ENCODE measurements around the gene TRIM52. TPM values are rescaled to one million over a fixed set of nuclear protein-coding genes. Genes with fewer than 3 reads are reported as not detected.
A peak's percentile ranks its signal among the peaks of the same experiment; 100 is the strongest.

The TRIM52 gene
- total RNA-seq, 1 experiment from 2014 or later, result 3.5 TPM

DNA sequence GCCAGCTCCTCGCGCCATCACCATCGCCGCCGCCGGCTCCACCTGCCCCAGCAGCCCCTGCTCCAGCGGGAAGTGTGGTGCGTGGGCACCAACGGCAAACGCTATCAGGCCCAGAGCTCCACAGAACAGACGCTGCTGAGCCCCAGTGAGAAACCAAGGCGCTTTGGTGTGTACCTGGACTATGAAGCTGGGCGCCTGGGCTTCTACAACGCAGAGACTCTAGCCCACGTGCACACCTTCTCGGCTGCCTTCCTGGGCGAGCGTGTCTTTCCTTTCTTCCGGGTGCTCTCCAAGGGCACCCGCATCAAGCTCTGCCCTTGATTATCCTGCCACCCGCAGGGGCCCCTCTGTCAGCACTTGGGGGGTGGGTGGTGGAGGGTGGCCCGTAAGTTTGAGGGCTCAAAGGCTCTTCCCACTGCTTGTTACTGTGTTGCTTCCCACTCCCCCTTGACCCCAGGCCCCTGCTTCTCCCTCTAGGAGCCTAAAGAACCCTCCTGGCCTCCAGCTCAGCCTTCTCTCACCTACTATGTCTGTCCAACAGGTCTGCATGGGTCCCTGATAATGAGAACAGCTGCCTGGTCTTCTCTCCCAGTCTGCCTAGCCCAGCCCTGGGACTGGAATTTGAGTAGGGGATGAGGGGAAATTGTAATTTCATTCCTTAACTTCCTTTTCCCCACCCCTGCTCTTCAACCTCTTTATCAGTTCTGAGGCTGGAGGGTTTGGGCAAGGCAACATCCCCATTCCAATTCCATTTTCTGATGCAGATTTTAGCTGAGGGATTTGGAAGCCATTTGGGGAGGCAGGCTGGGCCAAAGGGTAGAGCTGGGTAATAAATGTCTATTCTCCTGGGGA lies 26.3 kb downstream of the TRIM52 start:
- no peak for DNase-seq (ENCODE audit: low read depth)

DNA sequence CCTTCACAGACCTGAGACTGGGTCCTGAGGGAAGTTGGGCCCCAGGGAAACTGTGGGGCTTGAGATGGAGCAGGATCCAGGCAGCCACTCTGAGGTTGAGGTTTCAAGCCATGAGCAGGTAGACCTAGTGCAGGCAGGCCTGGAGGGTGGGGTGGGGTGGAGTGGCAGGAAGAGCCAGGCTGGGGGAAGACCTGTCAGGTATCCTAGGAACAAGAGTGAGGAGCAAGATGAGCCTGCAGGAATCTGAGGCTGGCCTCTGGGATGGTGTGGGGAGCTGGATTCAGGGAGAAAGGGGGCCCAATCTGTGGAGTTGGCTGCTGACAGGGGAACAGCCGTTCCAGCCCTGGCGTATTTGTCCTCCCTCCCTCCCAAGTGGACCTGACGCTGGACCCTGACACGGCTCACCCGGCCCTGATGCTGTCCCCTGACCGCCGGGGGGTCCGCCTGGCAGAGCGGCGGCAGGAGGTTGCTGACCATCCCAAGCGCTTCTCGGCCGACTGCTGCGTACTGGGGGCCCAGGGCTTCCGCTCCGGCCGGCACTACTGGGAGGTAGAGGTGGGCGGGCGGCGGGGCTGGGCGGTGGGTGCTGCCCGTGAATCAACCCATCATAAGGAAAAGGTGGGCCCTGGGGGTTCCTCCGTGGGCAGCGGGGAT lies 27.0 kb downstream of the TRIM52 start:
- no peak for DNase-seq (ENCODE audit: low read depth)

DNA sequence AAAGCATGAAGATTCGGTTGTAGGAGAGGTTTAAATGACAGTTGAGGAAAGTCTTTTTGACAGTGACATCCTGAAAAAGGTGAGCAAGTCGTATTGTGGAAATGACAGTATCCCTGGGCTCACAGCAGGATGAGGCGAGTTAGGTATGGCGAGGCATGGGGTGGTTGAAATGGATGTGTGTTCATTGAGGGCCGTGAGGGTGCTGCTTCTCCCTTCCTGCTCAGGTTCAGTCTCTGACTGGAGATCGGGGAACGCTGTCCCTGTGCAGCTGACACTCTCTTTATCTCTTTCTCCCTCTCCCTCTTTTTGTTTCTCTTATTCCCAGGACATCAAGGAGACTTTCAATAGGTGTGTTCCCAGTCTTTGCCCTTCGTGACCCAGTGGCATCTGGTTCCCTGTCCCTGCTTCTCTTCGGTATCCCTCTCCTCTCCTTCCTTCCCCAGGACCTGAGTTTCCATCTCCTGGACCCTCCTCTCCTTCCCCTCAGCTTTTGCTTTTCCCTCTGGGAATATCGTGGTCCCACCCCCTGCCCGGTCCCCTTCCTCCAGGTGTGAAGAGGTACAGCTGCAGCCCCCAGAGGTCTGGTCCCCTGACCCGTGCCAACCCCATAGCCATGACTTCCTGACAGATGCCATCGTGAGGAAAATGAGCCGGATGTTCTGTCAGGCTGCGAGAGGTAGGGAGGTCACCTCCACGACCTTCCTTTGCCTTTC lies 27.7 kb downstream of the TRIM52 start:
- DNase-seq (ENCODE audit: low read depth), result no peak

DNA sequence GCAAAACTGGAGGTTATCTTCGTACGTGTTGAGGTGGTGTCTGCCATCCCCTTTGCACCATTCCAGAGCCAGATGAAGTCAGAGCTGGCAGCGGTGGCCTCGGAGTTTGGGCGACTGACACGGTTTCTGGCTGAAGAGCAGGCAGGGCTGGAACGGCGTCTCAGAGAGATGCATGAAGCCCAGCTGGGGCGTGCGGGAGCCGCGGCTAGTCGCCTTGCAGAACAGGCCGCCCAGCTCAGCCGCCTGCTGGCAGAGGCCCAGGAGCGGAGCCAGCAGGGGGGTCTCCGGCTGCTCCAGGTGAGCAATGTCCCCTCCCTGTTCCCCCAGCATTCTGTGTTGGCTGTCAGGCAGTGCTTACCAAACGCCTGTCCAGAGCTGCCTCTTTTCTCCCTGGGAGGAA lies 28.4 kb downstream of the TRIM52 start:
- DNase-seq (ENCODE audit: low read depth), result no peak

DNA sequence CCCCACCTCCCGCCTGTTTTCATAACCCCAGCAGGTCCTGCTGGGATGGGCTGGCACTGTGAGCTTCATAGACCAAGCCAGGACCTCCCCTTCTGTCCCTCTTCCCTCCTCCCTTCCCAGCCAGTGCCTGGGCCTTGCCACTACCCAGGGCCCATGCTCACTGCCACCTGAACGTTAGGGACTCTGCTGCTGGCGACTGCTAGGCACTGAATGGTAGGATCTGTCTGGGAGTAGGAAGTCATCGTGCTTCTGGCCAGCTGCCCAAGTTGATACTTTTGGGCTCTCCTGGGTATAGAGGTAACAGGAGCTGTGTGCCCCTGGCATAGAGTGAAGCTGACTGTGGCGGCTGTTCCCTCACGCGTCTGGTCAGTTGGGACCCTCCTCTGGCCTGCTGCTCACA lies 29.5 kb downstream of the TRIM52 start:
- DNase-seq (ENCODE audit: low read depth), result no peak

DNA sequence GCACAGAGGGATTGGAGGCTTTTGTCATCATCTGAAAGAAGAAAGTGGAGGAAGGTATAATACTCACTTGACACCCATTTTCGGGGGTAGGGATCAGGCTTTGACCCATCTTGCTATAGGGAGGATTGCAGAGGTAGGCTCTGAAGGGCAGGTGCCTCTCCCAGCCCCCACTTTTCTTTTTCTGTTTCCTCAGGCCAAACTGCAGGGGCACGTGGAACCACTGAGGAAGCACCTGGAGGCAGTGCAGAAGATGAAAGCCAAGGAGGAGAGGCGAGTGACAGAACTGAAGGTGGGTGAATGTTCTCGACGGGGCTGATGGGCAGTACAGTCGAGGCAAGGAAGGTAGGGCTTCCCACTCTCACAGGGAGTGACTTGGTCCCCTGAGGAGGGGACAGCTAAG lies 30.4 kb downstream of the TRIM52 start:
- no peak for DNase-seq (ENCODE audit: low read depth)

DNA sequence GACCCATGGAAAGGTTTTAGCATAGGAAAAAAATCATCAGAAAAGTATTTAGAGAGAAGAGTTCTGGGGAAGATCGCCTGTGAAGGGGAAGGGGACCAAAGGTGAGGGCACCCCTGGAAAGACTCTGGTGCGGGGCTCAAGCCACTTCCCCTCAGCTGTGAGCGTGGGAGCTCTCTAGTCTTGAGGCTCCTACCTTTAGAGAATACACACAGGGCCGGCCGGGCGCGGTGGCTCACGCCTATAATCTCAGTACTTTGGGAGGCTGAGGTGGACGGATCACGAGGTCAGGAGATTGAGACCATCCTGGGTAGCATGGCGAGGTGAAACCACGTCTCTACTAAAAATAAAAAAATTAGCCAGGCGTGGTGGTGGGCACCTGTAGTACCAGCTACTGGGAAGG lies 30.9 kb downstream of the TRIM52 start:
- DNase-seq (ENCODE audit: low read depth), result no peak

DNA sequence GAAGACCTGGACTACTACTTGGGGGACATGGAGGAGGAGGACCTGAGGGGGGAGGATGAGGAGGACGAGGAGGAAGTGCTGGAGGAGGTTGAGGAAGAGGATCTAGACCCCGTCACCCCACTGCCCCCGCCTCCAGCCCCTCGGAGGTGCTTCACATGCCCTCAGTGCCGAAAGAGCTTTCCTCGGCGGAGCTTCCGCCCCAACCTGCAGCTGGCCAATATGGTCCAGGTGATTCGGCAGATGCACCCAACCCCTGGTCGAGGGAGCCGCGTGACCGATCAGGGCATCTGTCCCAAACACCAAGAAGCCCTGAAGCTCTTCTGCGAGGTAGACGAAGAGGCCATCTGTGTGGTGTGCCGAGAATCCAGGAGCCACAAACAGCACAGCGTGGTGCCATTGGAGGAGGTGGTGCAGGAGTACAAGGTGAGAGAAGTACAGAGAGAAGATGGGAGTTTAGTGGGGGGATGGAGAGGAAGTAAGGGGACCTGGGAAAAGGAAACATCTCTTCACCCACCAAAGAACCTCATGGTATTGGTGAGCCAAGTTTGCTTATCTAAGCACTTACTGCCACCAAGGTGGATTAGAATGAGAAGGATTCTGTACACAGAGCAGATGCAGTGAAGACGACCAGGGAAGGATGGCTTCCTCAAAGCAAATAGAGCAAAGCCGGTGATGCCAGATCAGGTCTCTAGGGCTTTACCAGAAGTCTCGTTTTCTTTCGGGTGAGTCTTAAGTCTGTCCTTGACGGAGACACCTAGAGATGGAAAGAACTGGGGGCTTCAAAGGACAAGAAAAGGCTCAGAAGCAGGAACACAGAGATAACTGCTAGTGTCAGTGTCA lies 36.3 kb downstream of the TRIM52 start:
- DNase-seq (ENCODE audit: low read depth), result no peak

DNA sequence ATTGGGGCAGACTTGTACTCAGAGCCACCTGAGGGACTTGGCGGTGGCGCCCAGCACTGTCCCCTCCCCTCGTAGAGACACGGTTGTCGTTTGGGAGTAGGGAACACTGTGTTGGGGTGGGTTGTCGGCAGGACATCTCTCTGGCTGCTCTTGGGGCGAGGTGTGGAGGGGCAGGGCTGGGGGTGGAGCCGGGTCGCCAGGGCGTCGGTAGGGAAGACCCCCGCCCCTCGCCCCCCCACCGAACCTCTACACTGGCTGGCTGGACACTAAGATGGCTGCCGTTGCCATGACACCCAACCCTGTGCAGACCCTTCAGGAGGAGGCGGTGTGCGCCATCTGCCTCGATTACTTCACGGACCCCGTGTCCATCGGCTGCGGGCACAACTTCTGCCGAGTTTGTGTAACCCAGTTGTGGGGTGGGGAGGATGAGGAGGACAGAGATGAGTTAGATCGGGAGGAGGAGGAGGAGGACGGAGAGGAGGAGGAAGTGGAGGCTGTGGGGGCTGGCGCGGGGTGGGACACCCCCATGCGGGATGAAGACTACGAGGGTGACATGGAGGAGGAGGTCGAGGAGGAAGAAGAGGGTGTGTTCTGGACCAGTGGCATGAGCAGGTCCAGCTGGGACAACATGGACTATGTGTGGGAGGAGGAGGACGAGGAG lies 37.1 kb downstream of the TRIM52 start:
- no peak for DNase-seq (ENCODE audit: low read depth)

DNA sequence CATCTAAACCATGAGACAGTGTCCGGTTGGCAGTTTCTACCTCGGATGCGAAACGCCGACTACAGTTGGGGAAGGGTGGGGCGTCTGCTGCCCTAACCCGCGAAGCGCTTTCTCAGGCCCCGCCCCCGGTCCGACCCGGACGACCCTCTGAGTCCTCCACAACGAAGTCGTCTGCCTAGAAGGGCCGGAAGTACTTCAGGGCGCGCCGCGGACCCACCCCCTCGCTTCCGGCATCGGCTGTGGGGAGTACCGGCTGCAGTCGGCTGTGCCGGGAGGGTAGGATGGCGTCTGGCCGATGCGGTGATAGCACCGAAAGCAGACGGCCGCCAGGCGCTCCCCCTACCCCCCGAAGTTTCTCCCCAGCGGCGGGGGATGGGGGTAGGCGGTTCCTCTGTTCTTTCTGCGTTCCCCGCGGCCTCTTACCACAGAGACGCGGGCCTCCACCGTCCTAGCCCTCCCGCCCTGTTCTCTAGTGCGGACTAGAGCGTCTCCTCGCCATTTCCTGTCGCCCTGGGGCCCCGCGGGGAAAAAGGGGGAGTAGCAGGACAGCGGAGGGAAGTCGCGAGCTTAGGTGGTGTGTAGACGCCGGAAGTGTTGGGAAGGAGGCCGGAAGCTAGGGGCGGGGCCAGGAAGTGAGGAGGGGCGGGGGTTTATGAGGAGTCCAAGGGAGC lies 37.8 kb downstream of the TRIM52 start, which contains the start of gene TRIM41:
TRIM41 (plus strand) TSS at position 224 of the 671 bp plus-strand sequence. CDS start 719 bp downstream, outside the sequence.
- DNase-seq (ENCODE audit: low read depth), result peak; percentile 98

DNA sequence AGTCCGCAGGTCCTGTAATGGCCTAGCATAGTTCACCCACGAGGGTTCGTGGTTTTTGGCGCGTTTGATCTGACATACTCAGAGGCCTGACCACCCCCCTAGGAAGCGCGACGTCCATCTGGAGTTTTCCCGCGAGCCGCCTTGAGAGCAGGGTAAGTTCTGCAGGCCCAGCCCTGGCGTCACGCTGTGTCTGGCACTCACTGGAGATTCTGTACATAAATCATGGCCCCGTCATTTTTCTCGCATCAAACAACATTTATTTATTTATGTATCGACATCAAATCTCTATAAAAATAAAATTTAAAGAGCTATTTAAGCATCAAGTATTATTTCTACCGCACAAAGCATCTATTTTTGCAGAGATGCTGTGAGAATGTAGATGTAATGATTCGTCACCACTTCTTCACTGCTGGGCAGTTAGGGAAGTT lies 38.3 kb downstream of the TRIM52 start:
- DNase-seq (ENCODE audit: low read depth), result no peak

DNA sequence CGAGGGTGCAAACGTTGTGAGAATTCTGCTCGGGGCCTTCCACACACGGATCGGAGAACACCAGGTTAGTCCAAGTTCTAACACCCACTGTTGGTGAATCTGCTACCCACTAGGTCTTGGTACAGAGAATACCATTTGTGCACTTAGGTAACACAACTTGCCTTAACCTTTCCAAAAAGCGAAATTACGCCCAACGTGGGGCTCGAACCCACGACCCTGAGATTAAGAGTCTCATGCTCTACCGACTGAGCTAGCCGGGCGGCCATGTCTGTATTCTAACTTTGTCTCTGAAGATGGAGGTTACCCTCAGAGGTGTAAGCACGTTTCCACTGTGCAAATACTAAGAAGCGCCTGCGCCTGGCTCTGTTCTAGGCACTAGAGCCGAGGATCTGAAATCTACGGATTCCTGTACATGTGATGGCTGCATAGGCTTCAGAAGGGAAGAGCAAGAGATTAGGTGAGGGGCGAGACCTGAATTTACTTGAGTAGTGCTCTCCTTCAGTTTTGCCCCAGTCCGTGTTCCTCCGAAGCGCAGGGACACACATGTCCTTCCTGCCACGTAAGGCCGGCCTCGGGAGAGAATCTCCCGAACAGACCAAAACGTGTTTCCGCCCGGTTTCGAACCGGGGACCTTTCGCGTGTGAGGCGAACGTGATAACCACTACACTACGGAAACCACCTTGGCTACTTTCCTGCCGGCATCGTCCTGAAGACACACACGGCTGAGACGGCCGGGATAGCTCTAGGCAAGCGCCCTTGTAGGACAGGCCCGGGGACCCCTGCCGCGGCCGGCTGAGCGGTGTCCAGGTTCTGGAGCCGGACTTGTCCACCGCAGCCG lies 38.9 kb downstream of the TRIM52 start:
- DNase-seq (ENCODE audit: low read depth), result peak; percentile 99

DNA sequence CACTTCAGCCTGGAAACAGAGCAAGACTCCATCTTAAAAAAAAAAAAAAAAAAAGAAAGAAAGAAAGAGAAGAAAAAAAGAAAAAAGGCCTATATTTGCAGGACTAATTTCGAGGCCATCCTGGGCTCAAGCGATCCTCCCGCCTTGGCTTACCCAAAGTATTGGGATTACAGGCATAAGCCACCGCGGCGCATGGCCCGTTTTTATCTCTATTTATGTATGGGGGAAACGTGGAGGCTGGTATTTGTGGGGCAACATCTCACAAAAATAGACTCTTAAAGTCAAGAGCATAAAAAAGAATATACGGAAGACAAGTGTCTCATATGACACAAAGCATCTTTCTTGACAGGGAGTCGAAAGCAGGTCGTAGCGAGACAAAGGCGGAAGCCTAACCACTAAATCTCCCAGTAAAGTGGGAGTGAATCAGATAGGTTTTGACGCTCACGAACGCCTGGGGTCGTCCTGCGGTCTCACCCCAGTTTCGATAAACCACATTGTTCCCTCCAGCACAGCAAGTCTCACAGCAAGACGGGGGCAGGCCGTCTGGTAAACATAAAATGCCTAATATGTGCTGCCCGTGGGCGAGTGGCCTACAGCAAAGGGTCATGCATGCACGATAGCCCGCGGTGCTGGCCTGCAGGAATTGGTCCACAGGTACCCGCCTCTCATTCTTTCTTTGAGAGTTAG lies 39.7 kb downstream of the TRIM52 start:
- no peak for DNase-seq (ENCODE audit: low read depth)

DNA sequence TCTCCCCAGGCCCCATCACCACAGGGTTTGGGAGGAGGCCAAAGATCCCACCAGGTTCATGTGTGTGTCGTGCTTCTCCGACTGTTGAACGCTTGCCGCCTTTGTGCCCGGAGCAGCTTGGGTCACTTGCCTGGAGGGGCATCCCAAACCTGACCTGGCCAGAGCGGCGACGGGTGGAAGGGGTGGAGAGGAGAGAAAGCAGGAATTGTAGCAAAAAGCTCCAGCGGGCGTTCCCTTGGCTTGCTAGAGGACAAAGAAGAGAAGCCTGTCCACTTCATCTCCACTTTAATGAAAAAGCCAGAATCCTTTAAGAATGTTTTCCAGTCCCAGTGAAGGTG lies 40.8 kb downstream of the TRIM52 start:
- DNase-seq (ENCODE audit: low read depth), result no peak

DNA sequence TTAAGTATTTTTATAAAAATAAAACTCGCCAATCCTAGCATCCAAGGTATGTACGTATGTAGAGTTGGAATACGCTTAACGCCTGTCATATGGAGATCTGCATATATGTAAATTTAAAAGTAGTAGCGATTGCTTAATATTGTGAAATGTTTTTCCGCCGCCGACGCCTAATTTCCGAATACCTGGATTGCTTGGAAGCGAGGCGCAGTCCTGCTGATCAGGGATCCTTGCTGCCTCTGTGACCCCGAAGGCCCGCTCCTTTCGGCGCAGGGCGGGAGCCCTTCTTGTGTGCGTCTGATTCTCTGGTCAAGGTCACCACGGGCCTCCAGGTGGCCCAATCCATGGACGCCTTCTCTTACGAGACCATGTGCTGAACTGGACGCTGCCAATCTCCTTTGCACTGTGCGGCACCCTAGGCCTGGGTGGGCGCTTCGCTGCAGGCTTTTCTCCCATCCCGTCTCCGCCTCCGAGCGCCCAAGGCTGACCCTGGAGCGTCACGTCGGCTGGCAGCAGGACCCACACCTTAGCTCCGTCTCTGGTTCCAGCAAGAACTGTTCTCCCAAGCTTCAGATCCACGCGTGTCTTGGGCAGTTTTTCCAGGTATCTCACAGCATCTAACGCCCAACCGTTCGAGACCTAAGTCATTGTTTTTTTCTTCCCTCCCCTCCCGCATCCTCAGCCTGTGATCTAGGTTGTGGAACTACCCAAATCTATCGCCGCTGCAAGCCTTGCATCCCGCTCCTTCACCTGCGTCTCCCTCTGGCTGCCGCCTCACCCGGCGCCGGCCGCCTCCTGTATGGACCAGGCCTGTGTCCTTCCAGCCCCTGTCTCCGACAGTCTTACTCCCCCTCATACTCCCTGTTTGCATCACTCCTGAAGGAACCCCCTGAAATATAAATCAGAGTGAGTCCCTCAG lies 41.4 kb downstream of the TRIM52 start:
- no peak for DNase-seq (ENCODE audit: low read depth)

DNA sequence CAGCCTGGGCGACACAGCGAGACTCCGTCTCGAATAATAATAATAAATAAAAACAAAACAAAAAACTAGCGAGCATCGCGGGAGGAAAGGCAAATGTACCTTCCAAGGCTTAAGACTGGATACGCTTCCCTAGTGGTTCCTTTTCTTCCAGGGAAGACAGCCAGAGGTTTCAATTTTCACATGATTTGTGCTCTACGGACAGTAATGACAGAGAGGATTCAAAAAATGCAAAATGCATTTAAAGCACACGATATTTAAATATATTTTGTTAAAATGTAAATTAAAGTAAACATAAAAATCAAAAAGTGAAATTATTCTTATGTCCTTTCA lies 42.2 kb downstream of the TRIM52 start:
- DNase-seq (ENCODE audit: low read depth), result no peak

DNA sequence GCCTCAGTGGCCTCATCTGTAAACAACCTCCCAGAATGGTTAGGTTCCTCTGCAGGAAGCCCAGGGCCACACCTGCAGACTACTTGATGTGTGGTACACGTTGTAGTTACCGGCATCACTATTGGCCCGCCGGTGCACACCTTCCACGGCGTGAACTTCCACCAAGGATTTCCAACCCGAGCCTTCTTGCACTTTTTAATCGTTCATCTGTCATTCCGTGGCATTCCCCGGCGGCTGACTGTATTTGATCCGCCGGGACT lies 43.2 kb downstream of the TRIM52 start:
- DNase-seq (ENCODE audit: low read depth), result no peak
